ENCODE data around the gene ST8SIA3.

Gene ST8SIA3, protein sequence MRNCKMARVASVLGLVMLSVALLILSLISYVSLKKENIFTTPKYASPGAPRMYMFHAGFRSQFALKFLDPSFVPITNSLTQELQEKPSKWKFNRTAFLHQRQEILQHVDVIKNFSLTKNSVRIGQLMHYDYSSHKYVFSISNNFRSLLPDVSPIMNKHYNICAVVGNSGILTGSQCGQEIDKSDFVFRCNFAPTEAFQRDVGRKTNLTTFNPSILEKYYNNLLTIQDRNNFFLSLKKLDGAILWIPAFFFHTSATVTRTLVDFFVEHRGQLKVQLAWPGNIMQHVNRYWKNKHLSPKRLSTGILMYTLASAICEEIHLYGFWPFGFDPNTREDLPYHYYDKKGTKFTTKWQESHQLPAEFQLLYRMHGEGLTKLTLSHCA

DNA sequence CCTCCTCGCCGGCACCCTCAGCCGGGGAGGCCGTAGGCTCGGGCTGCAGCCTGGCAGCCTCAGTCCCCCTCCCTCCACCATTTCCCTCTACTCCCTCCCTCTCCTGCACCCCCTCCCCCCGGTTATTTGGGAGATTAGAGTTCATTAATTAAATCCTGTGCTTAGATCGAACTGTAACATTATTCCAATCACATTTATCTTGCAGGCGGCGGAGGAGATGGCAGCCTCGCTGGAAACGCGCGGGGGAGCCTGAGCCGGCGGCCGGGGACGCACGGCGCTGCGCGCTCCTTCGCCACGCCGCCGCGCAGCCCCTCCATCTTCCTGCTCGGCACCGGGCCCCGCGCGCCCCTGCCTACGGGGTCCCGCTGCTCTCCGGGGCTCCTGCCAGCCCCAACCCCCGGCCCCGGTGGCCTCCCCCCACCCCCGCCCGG, at the start of gene ST8SIA3:
TSS of gene ST8SIA3 (plus strand) at position 287 of the 431 bp plus-strand sequence. CDS start 290 bp downstream, outside the sequence.
- no peak for DNase-seq (ENCODE audit: low read depth in 2 of 2)

DNA sequence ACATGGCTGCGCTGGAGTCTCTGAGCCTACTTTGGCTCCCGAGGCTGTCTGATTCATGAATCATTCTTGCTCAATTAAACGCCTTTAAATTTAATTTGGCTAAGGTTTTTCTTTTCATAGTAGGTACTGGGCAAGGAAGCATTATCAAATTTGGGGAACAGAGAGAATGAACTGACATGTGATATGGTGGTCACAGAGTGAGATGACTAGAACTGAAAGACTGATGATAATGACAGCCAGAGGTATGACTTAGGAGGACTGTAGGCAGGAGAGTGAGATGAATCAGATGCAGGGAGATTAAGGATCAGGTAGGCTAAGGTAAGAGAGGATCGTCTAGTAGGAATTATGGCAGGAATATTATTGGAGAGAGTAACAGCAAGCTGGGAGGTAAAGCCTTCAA, 40.9 kb upstream of the ST8SIA3 start:
- no peak for DNase-seq (ENCODE audit: low read depth in 2 of 2)

DNA sequence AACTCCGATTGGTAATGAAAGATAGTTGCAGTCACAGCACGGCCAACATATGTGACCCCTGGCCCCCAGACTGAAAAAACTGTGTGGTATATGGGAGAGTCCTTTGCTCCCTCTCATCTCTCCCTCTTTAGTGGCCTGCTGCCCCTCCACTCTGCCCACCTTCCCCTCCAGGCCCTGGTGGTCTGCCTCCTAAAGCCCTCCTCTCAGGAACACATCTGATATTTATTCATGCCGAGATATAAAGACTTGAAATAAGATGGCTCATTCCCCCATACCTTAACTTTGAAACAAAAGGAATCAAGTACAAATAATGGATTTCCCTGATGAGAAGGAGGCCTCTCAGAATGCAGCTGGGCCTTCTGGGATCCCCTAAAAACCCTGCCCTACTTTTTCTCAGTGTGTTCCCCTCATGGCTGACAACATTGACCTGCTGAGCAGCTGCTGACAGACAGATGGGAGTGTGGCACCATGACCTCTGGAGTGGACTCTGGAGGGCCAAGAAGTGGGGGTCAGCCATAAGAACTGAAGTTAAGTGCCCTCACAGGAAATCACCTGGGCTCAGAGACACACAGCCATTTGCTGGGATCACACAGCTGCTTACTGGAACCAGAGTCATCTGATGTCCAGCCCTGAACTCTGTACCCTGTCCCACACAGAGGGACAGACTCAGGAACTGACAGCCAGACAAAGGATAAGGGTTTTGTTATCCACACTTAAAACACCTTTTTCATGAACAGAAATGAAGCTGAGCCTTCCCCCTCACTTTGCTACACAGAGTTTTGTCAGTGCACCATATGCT, 39.8 kb upstream of the ST8SIA3 start:
- no peak for DNase-seq (ENCODE audit: low read depth in 2 of 2)

DNA sequence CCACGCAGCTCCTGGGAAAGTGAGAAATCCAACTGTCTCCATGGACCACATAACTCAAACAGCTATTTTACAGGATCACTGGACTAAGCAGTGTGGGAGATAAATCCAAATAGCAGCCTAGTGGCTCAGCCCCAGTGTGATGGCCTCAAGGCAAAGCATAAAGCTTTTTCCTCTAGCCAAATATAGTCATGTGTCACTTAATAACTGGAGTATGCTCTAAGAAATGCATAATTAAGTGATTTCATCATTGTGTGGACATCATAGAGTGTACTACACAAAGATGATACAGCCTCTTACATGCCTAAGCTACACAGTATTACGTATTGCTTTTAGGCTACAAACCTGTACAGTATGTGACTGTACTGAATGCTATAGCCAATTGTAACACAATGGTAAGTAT, 31.8 kb upstream of the ST8SIA3 start:
- DNase-seq (ENCODE audit: low read depth in 2 of 2) = no peak

DNA sequence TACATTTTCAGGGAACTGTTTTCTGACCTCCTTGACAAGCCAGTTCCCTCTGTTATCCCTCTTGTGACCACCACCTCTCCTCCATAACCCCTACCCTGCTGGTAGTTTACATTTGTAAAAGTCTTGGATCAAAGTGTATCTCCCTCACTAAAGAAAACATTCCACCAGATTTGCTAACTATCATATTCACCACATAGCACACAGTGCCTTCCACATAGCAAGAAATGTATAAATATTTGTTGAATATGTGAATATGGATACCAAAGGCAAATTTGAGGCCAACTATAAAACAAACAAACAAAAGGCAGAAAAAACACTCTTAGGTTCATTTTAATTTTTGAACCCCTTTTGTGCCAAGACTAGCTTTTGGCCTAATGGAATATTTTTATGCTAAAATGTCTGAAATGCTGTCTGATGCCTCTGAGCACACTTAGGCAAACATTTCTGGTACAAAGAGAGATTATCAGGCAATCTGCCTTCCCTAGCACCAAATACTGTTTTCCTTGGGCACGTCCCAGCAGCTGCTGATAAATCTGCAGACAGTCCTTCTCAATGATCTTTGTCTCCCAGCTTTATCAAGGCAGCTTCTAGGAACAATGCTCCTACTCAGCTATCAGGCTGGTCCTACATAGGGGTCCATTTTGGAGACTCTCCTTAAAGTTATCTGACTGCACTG, 26.7 kb upstream of the ST8SIA3 start:
- no peak for DNase-seq (ENCODE audit: low read depth in 2 of 2)

DNA sequence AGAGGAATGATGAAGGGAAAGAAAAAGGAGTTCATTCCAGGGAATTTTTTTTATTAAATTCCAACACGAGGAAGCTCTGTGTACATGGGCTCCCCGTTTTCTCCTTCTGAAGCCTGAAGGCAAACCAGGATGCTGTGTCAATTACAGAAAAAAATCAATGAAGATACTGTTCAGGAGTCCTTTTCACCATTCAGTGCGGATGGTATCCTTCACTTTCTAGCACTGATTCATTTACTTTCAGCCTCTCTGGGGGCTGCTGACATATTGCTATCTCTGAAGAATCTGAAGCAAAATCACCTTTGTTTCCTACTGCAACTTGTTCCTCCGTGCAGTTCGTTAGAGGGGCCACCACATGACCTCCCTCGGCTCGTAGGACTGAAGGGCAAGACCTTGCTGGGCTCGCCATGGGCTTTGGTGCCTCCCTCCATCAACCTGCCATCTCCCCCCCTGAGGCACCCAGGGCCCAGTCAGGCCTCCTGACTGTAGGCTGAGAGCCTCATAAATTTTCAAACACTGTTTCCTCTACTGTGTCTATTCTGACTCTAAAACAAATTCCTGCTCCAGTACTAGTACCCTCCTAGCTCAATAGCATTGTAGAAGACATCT, 25.5 kb upstream of the ST8SIA3 start:
- DNase-seq (ENCODE audit: low read depth in 2 of 2) = no peak

DNA sequence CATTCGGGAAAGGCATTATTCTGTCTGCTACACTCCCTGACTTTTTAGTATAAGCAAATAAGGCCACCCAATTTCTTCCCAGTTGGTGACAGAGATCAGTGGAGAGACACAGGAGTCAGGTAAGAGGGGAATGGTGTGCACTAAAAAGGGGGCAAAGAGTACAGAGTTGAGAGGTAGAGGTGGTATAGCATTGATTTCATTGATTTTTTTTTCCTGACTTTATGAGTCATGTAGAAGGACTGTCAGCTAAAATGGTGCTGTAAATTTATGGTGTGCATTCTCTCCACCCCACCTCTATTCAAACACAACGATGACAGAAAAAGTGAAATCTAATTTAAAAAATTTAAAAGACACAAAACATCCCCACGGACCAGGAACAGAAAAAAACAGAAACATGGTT, 23.7 kb upstream of the ST8SIA3 start:
- no peak for DNase-seq (ENCODE audit: low read depth in 2 of 2)

DNA sequence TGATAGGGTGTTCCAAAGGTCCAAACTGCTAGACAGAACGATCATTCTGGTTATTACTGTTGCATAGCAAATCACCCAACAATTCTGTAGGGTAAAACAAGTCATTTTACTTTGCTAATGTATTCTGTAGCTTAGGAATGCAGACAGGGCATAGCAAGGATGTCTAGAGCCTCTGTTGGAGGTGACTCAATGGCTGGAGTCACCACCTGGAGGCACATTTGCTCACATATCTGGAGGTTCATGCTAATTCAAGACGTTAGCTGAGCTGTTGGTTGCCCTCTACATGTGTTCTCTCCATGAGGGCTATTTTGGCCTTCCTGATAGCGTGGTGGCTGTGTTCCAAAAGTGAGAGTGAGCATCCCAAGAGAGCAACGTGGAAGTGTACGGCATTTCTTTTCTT, 22.5 kb upstream of the ST8SIA3 start:
- DNase-seq (ENCODE audit: low read depth in 2 of 2) = no peak

DNA sequence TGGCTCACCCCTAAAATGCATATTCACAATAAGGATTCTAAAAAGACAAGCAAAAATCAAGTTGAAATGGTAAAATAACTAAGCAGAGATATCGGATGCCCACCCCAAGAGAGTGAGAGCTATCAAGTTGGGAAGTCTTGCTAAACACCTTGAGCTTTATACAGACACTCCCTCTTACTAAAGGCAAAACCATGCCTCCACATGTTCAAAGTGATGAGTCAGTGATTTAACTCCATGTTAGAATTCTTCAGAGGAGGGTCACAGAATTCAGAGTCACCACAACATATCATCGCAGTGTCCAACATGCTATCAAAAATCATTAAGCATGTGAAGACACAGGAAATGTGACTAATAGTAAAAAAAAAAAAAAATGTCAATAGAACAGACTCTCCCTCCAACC, 20.6 kb upstream of the ST8SIA3 start:
- no peak for DNase-seq (ENCODE audit: low read depth in 2 of 2)

DNA sequence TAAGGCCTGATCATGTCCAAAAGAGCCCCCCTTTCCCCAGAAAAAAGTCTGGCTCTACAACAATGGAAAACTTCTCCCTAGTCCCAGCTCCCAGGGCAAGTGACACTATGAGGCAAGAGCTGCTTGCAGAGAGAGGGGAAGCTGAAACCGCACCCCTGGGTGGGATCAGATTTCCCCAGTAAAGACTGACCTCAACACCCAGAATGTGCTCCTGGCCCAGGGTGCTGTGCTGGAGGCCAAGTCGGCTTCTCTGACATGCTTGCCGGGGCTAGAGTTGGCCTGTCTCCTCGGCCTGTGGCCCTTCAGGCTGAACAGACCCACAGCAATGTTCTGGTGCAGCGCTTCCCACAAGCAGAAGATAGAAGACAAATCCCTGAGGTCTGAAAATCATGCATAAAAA, 18.4 kb upstream of the ST8SIA3 start:
- DNase-seq (ENCODE audit: low read depth in 2 of 2) = no peak

DNA sequence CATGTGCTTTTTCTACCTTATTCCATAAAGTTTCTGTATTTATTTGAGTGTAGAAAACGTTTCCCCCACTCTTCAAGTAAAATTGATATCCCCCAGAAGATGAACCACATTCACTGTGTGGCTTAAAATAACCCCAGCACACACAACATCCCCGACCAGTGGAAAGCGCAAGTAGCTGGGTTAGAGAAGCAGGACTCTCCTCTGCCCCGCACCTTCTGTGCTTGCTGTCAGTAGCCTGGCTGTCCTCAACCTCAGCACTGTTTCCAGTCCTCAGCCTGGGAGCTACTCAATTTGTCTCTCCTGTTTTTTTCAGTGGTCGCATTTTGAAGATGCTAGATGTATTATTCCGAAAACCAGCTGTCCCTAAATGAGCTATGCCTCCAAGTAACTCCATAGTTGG, 18.0 kb upstream of the ST8SIA3 start:
- DNase-seq (ENCODE audit: low read depth in 2 of 2) = no peak

DNA sequence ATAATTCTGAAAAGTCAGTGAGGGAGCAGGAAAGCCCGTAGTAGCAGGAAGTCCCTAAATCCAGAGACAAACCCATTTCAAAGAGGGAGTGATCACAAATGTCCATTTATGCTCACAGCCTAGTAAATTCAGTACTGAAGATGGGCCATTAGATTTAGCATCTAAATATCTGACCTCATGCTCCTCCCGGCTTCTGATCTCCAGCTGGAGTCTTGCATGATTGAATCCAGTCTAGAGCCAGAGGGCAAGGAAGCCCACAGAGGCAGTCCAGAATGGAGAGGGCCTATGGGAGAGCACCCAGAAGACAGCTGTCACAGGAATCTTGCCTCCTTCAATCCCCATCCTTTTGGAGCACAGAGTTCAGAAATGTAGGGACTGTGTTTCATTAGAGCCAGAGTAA, 16.0 kb upstream of the ST8SIA3 start:
- no peak for DNase-seq (ENCODE audit: low read depth in 2 of 2)

DNA sequence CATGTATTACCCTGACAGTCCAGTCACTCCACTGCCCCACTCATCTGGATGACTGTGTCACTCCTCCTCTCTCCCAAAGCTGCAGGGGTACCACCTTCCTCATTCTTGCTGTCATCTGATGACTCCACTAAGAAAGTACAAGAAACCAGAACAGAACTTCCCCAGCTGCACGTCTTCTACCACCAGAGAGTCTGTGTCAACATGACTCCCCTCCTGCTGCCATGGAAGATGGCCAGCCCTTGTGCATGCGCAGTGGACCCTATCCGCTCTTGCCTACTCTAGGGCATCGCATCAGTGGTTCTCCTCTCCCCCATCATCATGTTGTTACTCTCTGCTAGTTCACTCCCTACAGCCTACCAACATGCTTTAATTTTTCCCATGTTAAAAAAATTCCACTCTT, 14.5 kb upstream of the ST8SIA3 start:
- DNase-seq (ENCODE audit: low read depth in 2 of 2) = no peak

DNA sequence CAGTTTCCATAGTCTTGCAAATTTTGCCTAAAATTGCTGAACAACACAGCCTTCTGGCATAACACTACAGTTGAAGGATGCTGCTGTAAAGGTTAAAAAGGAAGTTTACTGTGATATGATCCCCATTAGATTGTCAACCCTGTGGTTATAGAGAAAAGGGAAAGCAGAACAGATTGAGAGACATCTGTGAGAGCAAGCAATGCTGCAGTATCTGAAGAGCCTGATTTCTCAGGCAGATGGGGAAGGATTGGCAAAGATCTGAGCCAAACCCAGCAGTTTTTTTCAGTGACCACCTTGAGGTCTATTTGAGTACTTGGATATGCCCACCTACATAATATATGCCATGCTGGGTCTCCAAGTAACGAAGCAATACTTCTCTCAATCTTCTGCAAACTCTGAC, 8.5 kb upstream of the ST8SIA3 start:
- no peak for DNase-seq (ENCODE audit: low read depth in 2 of 2)

DNA sequence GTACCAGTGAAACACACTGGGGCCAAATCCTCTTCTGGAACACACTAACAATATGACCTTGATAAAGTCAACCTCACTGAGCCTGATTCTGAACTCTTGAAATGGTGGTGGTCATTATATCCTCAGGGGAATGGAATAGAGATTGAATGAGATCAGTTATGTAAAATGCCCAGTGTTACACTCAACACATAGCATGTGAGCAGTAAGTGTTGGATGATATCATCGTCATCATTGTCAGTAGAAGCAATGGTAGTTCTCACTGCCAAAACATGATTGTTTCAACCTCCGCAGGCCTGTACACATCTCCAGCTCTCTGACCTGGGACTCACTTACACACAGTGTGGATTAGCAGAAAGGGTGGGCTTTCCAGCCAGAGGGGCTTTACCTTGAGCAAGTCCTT, 5.5 kb upstream of the ST8SIA3 start:
- no peak for DNase-seq (ENCODE audit: low read depth in 2 of 2)

DNA sequence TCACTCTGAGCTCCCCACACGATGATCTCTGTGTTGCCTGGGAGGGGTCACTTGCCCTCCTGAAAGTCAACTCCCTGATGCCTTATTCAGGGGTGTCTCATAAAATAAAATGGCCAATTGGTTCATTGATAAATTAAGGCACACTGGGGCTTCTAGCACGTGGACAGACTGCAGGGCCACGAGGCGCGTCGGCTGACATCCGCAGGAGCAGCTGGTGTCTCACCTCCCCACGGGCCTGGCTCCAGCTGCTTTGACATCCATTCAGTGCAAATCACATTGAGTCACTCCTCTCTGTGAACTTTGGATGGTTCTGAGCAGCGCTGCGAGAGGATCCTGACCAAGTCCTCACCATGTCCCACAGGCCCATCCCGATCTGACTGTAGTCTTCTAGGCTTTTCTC, 4.6 kb upstream of the ST8SIA3 start:
- no peak for DNase-seq (ENCODE audit: low read depth in 2 of 2)

DNA sequence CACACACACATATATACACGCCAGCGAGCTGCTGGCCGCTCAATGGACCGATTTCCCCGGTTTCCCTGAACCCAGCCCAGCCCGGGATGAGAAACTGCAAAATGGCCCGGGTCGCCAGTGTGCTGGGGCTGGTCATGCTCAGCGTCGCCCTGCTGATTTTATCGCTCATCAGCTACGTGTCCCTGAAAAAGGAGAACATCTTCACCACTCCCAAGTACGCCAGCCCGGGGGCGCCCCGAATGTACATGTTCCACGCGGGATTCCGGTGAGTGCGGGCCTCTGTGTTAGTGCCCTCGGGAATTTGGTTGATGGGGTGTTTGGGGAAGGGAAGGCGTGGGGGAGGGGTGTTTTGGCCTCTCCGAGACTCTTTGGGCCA, 392 bp downstream of the ST8SIA3 start:
- no peak for DNase-seq (ENCODE audit: low read depth in 2 of 2)

DNA sequence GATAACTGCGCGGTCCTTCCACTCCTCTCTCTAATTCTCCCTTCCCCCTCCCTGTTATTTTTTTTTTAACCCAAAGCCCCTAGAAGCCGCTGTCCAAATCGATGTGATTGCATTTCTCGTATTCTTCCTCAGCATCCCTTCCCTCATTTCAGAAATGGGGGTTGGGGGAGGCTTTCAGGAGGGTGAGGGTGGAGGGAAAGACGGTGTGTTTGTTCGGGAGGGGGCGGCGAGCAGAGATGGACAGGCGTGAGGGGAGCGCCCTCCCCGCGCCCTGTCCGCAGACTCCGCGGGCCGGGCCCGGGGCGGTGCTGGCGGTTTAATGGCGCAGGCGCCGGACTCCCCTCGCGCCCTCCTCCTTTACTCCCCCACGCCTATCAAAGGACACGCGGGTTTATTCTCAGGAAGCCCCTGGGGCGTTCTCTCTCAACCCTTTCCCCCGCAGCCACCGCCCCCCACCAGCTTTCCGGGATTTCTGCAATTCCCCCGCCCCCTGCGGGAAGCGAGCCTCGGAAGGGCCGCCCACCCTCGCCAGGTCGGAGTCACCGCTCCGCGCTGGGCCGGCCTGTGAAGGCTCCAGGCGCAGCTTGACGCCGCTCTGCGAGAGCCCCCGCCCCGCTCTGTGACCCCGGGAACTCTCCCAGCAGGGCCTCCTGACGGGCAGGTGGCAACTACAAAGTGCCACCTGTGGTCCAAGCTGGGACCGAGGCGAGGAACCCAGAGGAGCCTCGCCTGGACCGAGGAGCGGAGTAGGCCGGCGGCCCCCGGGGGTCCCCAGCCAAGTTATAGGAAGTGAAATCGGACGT, 981 bp downstream of the ST8SIA3 start:
- DNase-seq (ENCODE audit: low read depth in 2 of 2) = no peak

DNA sequence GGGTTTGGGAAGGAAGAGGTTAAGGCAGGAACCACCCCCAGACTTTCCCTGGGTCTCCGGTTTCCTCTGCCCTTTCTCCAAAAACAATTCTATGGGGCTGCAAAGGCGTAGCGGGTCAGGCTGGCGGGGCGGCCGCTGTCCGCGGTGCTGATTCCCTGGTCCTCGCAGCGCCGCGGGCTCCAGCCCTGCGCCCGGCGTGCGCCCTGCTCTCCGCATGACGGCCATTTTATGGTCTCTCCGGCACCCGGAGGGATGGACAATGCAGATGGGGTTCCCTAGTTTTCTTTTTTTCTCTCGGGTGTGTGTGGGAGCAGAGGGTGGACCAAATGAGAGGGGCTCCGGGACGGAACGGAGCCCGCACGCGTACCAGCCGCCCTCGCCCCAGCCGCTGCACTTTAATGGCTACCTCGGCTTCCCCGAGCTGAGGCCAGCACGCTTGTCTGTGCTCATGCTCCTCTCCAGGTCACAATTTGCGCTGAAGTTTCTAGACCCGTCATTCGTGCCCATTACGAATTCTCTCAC, 1.6 kb downstream of the ST8SIA3 start:
- DNase-seq (ENCODE audit: low read depth in 2 of 2) = no peak

DNA sequence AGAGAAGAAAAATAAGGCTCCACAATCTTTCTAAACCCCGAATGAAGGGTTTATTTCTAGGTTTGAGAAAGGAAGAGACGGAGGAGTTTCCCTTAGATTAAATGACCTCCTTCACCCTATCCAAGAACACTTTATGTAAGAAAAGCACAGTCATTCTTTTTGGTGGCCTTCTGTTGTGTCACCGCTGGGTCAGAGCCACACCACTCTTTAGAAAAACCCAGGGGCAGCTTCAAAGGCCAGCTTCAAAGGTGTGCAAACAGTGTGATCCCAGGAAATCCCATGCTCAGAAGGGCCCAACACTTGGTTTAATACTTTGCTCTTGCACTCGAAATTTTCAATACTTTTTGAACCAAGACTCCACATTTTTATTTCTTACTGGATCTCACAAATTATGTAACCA, 7.1 kb downstream of the ST8SIA3 start:
- DNase-seq (ENCODE audit: low read depth in 2 of 2) = no peak

DNA sequence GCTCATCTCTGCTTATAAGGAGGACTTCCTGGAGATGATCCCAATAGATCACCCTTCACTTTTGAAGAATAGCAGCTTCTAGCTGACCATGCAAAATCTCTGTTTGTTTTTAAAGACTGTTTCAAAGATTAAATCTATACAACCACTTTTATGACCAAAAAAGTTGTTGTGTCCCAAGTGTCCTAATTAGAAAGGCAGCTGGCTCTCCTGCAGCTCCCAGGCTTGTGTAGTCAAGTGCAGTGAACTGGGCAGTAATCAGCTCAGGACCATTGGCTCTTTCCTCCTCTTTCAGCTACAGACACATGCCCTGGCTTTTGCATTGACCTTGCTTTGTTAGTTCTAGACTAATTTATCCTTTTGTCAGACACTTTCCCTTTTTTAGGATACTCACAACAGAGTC, 10.4 kb downstream of the ST8SIA3 start:
- DNase-seq (ENCODE audit: low read depth in 2 of 2) = no peak
